Sigmoid colon (tissue), 4 donors: ENCODE measurements around the gene USF1.

Source experiments
- CTCF ChIP-seq, 4 experiments: fragments of 450-650 bp in 3 of 4; fragments of 200-600 bp in 1 of 4; IDR thresholded peaks; one replicate each; pipeline ENCODE4 v1.5.1; 2016 to 2019; ENCODE audit warnings: antibody characterized with exemption in 4 of 4, mild to moderate bottlenecking in 3 of 4, moderate library complexity in 2 of 4
- POLR2A ChIP-seq, 2 donors: fragments of 450-650 bp; IDR thresholded peaks; one replicate each; pipeline ENCODE4 v1.6.1; 2016; ENCODE audit warnings: antibody characterized with exemption in 2 of 2, mild to moderate bottlenecking in 2 of 2, moderate library complexity in 2 of 2
- POLR2AphosphoS5 ChIP-seq, 4 donors: sonication (generic); formaldehyde crosslinking; IDR thresholded peaks; one replicate each; pipeline ENCODE4 v1.6.1; 2017; ENCODE audit warnings: antibody characterized with exemption in 4 of 4

GRCh38 chr1:161082483-161082882 is 36.7 kb upstream of the USF1 start:
- TF ChIP-seq POLR2A (IDR thresholded peaks at IDR 0.05) (no peak), CTCF (IDR thresholded peaks at IDR 0.05) (no peak), POLR2AphosphoS5 (IDR thresholded peaks at IDR 0.05) (no peak)
